ENCODE data around the gene GABARAP. TPM values are rescaled to one million over a fixed set of nuclear protein-coding genes. Genes with fewer than 3 reads are reported as not detected.

The GABARAP gene
- total and polyA plus RNA-seq, 2 donors: 245 to 846 TPM

DNA sequence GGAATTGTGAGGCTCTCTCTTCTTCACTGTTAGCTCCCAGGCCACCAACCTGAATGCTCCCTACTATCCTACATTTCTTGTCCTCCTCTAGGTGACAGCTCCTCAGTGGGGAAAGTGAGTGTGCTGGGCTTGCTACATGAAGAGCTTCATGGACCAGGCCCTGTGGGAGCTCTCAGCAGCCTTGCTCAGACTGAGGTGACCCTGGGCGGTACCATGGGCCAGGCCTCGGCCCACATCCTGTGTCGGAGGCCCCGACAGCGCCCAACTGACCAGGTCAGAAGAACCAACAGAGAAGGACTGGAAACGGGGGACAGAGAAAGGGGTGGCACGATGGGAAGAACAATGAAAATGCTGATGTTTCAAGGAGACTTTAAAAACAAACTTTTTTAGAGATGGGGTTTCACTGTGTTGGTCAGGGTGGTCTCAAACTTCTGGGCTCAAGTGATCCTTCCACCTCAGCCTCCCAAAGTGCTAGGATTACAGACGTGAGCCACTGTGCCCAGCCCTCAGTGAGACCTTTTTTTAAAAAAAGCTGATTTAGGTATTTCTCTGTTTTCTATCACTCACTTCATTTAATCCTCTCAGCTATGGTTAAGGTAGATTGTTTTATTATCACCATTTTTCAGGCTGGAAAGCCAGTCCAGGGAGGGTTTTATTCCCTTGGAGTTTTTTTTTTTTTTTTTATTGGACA lies 14.7 kb upstream of the GABARAP start:
- Histone ChIP-seq H3K4me1 (ENCODE audit: control insufficient read depth in 2 of 2, insufficient read depth in 2 of 2, low read length in 2 of 2) (peaks cover 7 to 16% of the 10 kb centered on the region in 2 donors), H3K27me3 (ENCODE audit: control insufficient read depth in 2 of 2, insufficient read depth in 1 of 2, low read length in 1 of 2) (peaks cover 21% of the 10 kb centered on the region in 2 donors), H3K27ac (ENCODE audit: low read depth in 1 of 2, low read length in 1 of 2) (no peak overlapping the region), H3K4me3 (ENCODE audit: low read length in 2 of 2) (no peak overlapping the region), H3K36me3 (ENCODE audit: control insufficient read depth in 2 of 2, insufficient read depth in 2 of 2, low read length in 1 of 2) (peaks cover 45 to 48% of the 10 kb centered on the region in 2 donors), H3K9me3 (ENCODE audit: control insufficient read depth in 2 of 2, insufficient read depth in 1 of 2, low read length in 1 of 2) (peaks cover 0 to 4% of the 10 kb centered on the region in 2 donors)
- DNase-seq (ENCODE audit: low read depth in 6 of 9, low spot score in 9 of 9): no peak
- WGBS: 97% methylated on average over 8 of the region's 8 CpGs

GRCh38 chr17:7254511-7254910 lies 12.3 kb upstream of the GABARAP start:
- no peaks in the 10 kb centered on the region for H3K27me3 ChIP-seq (ENCODE audit: control insufficient read depth in 2 of 2, insufficient read depth in 1 of 2, low read length in 1 of 2)
- peaks cover 0 to 4% of the 10 kb centered on the region in 2 donors for H3K9me3 ChIP-seq (ENCODE audit: control insufficient read depth in 2 of 2, insufficient read depth in 1 of 2, low read length in 1 of 2)
- WGBS: 98% methylated on average over 4 of the region's 4 CpGs
- DNase-seq (ENCODE audit: low read depth in 6 of 9, low spot score in 9 of 9): no peak
- H3K4me1 ChIP-seq (ENCODE audit: control insufficient read depth in 2 of 2, insufficient read depth in 2 of 2, low read length in 2 of 2): peaks cover 12 to 18% of the 10 kb centered on the region in 2 donors
- peaks cover 40 to 43% of the 10 kb centered on the region in 2 donors for H3K36me3 ChIP-seq (ENCODE audit: control insufficient read depth in 2 of 2, insufficient read depth in 2 of 2, low read length in 1 of 2)
- H3K27ac ChIP-seq (ENCODE audit: low read depth in 1 of 2, low read length in 1 of 2): no peak overlapping the region
- no peak overlapping the region for H3K4me3 ChIP-seq (ENCODE audit: low read length in 2 of 2)

- Histone ChIP-seq H3K36me3 (ENCODE audit: control insufficient read depth in 2 of 2, insufficient read depth in 2 of 2, low read length in 1 of 2) (peaks cover 26 to 36% of the 10 kb centered on the region in 2 donors), H3K27ac (ENCODE audit: low read depth in 1 of 2, low read length in 1 of 2) (peak overlapping the region in 1 of 2 donors; percentile 97), H3K4me1 (ENCODE audit: control insufficient read depth in 2 of 2, insufficient read depth in 2 of 2, low read length in 2 of 2) (peaks cover 12 to 27% of the 10 kb centered on the region in 2 donors), H3K4me3 (ENCODE audit: low read length in 2 of 2) (peak overlapping the region; percentile 85 to 88), H3K9me3 (ENCODE audit: control insufficient read depth in 2 of 2, insufficient read depth in 1 of 2, low read length in 1 of 2) (peaks cover 0 to 4% of the 10 kb centered on the region in 2 donors), H3K27me3 (ENCODE audit: control insufficient read depth in 2 of 2, insufficient read depth in 1 of 2, low read length in 1 of 2) (no peaks in the 10 kb centered on the region)
- DNase-seq (ENCODE audit: low read depth in 6 of 9, low spot score in 9 of 9): no peak
- WGBS: 93% methylated on average over 5 of the region's 5 CpGs
These were observed 10.8 kb upstream of the GABARAP start for GRCh38 chr17:7253082-7253481.

DNA sequence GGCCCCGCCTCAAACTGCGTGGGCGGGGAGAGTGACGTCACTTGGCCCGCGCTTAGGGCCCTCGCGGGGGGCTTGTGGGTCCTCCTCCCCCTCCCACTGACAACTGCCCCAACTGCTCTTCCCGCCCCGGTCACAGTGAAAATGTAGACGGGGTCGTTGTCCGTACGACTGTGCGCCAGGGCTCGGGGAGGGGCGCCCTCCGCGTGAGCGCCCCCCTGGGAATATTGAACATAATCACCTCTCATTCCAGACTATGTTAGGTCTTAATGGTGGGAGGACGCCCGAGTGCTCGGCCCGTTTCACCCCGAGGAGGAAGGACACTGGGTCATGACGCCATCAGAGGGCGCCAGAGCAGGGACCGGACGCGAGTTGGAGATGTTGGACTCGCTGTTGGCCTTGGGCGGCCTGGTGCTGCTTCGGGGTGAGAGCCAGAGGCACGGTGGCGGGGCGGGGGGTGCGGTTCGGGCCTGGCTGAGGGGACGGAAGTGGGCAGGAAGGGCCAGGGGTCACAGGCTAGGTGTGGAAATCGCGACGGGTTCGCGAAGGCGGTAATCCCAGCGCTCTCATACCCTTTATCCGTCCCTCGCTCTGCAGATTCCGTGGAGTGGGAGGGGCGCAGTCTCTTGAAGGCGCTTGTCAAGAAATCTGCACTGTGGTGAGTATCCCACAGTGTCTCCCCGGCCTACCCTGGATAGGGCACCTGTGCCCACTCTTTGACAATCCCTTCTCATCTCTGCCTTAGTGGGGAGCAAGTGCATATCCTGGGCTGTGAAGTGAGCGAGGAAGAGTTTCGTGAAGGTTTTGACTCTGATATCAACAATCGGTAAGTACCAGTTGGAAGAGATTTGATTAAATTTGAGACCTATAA lies 10.2 kb upstream of the GABARAP start, which contains the start of gene ELP5:
Gene ELP5 (plus strand): TSS at position 40 of the 868 bp plus-strand sequence. CDS start 336 bp downstream, at position 376.
- peak in 7 of 9 donors; percentile 65 to 91 (median 74) for DNase-seq (ENCODE audit: low read depth in 6 of 9, low spot score in 9 of 9)
- H3K4me1 ChIP-seq (ENCODE audit: control insufficient read depth in 2 of 2, insufficient read depth in 2 of 2, low read length in 2 of 2): peaks cover 12 to 27% of the 10 kb centered on the region in 2 donors
- peaks cover 20 to 33% of the 10 kb centered on the region in 2 donors for H3K36me3 ChIP-seq (ENCODE audit: control insufficient read depth in 2 of 2, insufficient read depth in 2 of 2, low read length in 1 of 2)
- peak within 1 kb of the TSS; percentile 85 to 88 for H3K4me3 ChIP-seq (ENCODE audit: low read length in 2 of 2)
- WGBS: 1% methylated on average over 55 of the region's 55 CpGs
- H3K27me3 ChIP-seq (ENCODE audit: control insufficient read depth in 2 of 2, insufficient read depth in 1 of 2, low read length in 1 of 2): no peaks in the 10 kb centered on the region
- H3K9me3 ChIP-seq (ENCODE audit: control insufficient read depth in 2 of 2, insufficient read depth in 1 of 2, low read length in 1 of 2): peaks cover 0 to 4% of the 10 kb centered on the region in 2 donors
- H3K27ac ChIP-seq (ENCODE audit: low read depth in 1 of 2, low read length in 1 of 2): peak within 1 kb of the TSS; percentile 97 to 99

DNA sequence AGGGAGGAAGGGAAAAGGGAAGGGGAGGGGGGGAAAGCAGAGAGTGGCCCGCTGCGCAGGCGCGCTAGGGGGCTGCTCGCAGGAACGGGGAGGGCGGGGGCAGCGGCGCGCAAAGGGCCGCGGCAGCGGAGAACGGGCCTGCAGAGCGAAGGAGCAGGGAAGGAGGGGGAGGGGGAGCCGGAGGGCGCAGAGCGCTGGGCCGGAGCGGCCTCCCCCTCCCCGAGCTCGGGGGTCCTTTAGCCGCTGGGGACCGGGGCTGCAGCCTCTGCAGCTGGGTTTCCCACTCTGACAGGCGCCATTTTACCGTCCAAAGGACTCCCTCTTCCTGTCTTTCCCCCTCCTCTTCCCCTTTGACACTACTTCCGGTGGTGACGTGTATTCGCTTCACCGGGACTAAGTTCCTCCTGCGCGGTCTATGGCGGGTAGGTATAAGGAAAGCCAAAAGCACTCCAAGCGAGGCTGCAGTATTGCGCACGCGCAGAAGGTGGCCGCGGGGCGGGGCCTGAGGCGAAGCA lies 9.5 kb upstream of the GABARAP start, which contains the start of gene CTDNEP1:
Gene CTDNEP1 (minus strand): TSS at position 74 of the 515 bp plus-strand sequence. CDS start 438 bp downstream, outside the sequence.
- peaks cover 12 to 27% of the 10 kb centered on the region in 2 donors for H3K4me1 ChIP-seq (ENCODE audit: control insufficient read depth in 2 of 2, insufficient read depth in 2 of 2, low read length in 2 of 2)
- under 1% methylated on average over 41 of the region's 41 CpGs for WGBS

DNA sequence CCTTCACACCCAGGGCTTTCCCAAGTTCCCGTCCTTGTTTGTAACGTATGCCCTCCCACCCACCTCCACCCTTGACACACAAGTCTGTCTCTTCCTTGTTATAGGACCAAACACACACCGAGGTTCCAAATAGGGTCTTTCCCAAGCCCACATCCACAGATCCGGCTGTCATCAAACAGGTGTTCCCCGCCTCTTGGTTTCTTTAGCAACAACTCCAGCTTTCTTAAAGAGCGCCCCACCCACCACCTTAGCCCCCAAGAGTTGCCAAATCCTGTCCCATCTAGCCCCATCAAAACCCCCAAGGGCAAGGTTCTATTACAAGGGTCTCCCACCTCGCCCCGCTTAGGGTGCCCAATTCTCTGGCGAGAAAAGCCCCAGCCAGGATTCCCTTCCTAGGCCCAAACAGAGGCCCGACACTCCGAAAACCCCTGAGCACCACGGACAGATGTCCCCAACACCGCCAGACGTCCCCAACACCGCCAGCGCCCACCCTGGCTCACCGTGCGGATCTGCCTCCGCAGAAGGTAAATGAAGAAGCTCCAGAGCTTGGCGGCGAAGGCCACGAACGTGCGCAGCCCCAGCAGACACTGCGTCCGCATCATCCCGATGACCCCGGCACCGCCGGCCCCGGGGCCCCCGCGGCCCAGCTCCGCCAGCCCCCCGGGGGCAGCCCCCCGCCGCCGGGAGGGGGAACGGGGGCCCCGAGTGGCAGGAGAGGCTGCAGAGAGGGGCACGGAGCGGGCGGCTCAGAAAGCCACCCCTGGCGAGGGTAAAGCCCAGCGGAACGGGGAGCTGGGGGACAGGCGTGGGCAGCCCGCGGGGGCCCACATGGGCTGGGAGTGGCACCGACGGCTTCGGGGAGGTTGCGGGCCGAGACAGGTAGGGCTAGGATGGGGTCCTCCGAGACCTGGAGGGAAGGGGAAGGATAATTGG lies 8.7 kb upstream of the GABARAP start:
- Histone ChIP-seq H3K4me3 (ENCODE audit: low read length in 2 of 2) (peak overlapping the region; percentile 85 to 88), H3K4me1 (ENCODE audit: control insufficient read depth in 2 of 2, insufficient read depth in 2 of 2, low read length in 2 of 2) (peaks cover 12 to 27% of the 10 kb centered on the region in 2 donors), H3K27ac (ENCODE audit: low read depth in 1 of 2, low read length in 1 of 2) (peak overlapping the region; percentile 82 to 99), H3K9me3 (ENCODE audit: control insufficient read depth in 2 of 2, insufficient read depth in 1 of 2, low read length in 1 of 2) (no peaks in the 10 kb centered on the region), H3K27me3 (ENCODE audit: control insufficient read depth in 2 of 2, insufficient read depth in 1 of 2, low read length in 1 of 2) (no peaks in the 10 kb centered on the region), H3K36me3 (ENCODE audit: control insufficient read depth in 2 of 2, insufficient read depth in 2 of 2, low read length in 1 of 2) (peaks cover 19 to 32% of the 10 kb centered on the region in 2 donors)
- peak in 1 of 9 donors; percentile 31 for DNase-seq (ENCODE audit: low read depth in 6 of 9, low spot score in 9 of 9)
- WGBS: under 1% methylated on average over 55 of the region's 55 CpGs

More for the DNA sequence above, 9.5 kb upstream of the GABARAP start, which contains the start of gene CTDNEP1:
- Histone ChIP-seq H3K27ac (ENCODE audit: low read depth in 1 of 2, low read length in 1 of 2) (peak within 1 kb of the TSS; percentile 97 to 99), H3K9me3 (ENCODE audit: control insufficient read depth in 2 of 2, insufficient read depth in 1 of 2, low read length in 1 of 2) (peaks cover 0 to under 1% of the 10 kb centered on the region in 2 donors), H3K4me3 (ENCODE audit: low read length in 2 of 2) (peak within 1 kb of the TSS; percentile 85 to 88), H3K27me3 (ENCODE audit: control insufficient read depth in 2 of 2, insufficient read depth in 1 of 2, low read length in 1 of 2) (no peaks in the 10 kb centered on the region), H3K36me3 (ENCODE audit: control insufficient read depth in 2 of 2, insufficient read depth in 2 of 2, low read length in 1 of 2) (peaks cover 20 to 32% of the 10 kb centered on the region in 2 donors)
- DNase-seq (ENCODE audit: low read depth in 6 of 9, low spot score in 9 of 9): peak; percentile 98 to 100 (median 99)

DNA sequence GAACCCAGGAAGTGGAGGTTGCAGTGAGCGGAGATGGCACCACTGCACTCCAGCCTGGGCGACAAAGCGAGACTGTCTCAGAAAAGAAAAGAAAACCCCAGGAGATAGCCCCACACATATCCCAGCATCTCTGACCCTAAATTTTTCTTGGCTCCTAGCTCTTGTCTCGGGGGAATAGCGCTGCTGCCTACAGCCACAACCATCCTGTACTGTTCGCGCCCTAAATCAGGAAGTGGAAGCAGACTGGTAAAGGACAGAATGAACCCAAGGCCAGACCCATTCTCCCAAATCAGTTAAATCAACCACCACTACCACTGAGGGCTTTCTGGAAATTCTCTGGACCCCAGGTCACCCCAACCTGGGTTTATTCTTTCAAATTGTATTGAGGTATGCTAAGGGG lies 7.6 kb upstream of the GABARAP start:
- Histone ChIP-seq H3K36me3 (ENCODE audit: control insufficient read depth in 2 of 2, insufficient read depth in 2 of 2, low read length in 1 of 2) (peaks cover 19 to 35% of the 10 kb centered on the region in 2 donors), H3K4me3 (ENCODE audit: low read length in 2 of 2) (peak overlapping the region; percentile 85 to 88), H3K9me3 (ENCODE audit: control insufficient read depth in 2 of 2, insufficient read depth in 1 of 2, low read length in 1 of 2) (no peaks in the 10 kb centered on the region), H3K27ac (ENCODE audit: low read depth in 1 of 2, low read length in 1 of 2) (peak overlapping the region in 1 of 2 donors; percentile 14), H3K4me1 (ENCODE audit: control insufficient read depth in 2 of 2, insufficient read depth in 2 of 2, low read length in 2 of 2) (peaks cover 12 to 27% of the 10 kb centered on the region in 2 donors), H3K27me3 (ENCODE audit: control insufficient read depth in 2 of 2, insufficient read depth in 1 of 2, low read length in 1 of 2) (no peaks in the 10 kb centered on the region)
- DNase-seq (ENCODE audit: low read depth in 6 of 9, low spot score in 9 of 9): no peak
- WGBS: 86% methylated on average over 7 of the region's 7 CpGs

- Histone ChIP-seq H3K4me1 (ENCODE audit: control insufficient read depth in 2 of 2, insufficient read depth in 2 of 2, low read length in 2 of 2) (peaks cover 12 to 27% of the 10 kb centered on the region in 2 donors), H3K27me3 (ENCODE audit: control insufficient read depth in 2 of 2, insufficient read depth in 1 of 2, low read length in 1 of 2) (no peaks in the 10 kb centered on the region), H3K27ac (ENCODE audit: low read depth in 1 of 2, low read length in 1 of 2) (no peak overlapping the region), H3K9me3 (ENCODE audit: control insufficient read depth in 2 of 2, insufficient read depth in 1 of 2, low read length in 1 of 2) (no peaks in the 10 kb centered on the region), H3K36me3 (ENCODE audit: control insufficient read depth in 2 of 2, insufficient read depth in 2 of 2, low read length in 1 of 2) (peaks cover 17 to 35% of the 10 kb centered on the region in 2 donors), H3K4me3 (ENCODE audit: low read length in 2 of 2) (no peak overlapping the region)
- no peak for DNase-seq (ENCODE audit: low read depth in 6 of 9, low spot score in 9 of 9)
- 94% methylated on average over 6 of the region's 6 CpGs for WGBS
These were observed 7.0 kb upstream of the GABARAP start for GRCh38 chr17:7249214-7249613.
